ENCODE measurements around the gene SEPSECS.

Gene SEPSECS

DNA sequence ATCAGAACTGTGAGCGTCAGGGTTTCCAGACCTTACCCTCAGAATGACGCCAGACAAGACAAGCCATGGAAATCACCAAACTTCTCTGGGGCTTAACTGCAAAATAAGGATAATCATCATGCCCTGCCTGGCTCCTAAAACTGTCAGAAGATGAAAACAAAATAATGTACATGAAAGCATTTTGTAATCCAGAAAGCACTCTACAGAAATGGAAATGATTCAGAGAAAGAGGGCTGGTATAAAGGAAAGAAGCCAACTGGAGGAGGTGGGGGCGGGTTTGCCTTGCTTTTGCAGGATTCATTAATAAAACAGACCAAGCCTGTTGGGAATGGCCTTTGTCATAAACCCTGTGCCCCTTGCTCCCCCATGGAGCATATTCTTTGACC lies 47.3 kb downstream of the SEPSECS start:
- peak; percentile 33 for DNase-seq (ENCODE audit: low read depth)
- H3K4me3 ChIP-seq (ENCODE audit: control insufficient read depth, low read depth, low read length): no peak overlapping the region
- TF ChIP-seq, protein P1, sequence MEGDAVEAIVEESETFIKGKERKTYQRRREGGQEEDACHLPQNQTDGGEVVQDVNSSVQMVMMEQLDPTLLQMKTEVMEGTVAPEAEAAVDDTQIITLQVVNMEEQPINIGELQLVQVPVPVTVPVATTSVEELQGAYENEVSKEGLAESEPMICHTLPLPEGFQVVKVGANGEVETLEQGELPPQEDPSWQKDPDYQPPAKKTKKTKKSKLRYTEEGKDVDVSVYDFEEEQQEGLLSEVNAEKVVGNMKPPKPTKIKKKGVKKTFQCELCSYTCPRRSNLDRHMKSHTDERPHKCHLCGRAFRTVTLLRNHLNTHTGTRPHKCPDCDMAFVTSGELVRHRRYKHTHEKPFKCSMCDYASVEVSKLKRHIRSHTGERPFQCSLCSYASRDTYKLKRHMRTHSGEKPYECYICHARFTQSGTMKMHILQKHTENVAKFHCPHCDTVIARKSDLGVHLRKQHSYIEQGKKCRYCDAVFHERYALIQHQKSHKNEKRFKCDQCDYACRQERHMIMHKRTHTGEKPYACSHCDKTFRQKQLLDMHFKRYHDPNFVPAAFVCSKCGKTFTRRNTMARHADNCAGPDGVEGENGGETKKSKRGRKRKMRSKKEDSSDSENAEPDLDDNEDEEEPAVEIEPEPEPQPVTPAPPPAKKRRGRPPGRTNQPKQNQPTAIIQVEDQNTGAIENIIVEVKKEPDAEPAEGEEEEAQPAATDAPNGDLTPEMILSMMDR (conservative IDR thresholded peaks at IDR 0.05; ENCODE audit: control insufficient read depth, insufficient read depth, low read depth, low read length): no peak

DNA sequence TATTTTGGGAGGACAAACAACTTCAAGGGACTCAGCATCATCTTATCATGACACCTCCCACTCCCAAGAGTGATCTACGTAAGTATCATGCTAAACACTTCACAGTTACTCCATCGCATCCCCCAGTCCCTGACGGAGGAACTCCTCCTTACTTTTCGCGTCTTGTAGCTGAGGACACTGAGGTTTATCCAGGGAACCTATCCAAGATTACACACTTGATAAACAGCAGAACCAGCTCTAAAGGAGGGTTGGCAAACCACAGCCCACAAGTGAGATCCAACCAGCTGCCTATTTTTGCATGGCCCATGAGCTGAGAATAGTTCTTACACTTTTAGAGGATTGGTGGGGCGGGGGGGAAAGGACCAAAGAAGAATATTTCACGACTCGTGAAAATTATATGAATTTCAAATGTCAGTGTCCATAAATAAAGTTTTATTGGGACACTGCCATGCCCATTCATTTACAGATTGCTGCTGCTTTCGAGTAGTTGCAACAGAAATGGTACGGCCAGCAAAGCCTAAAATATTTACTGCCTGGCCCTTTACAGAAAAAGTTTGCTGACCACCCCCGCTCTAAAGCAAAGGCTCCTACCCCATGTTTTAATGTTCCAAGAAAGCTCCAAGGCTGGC lies 47.8 kb downstream of the SEPSECS start:
- TF ChIP-seq, protein P1 (conservative IDR thresholded peaks at IDR 0.05; ENCODE audit: control insufficient read depth, insufficient read depth, low read depth, low read length): no peak
- peak; percentile 16 for DNase-seq (ENCODE audit: low read depth)
- H3K4me3 ChIP-seq (ENCODE audit: control insufficient read depth, low read depth, low read length): no peak overlapping the region

DNA sequence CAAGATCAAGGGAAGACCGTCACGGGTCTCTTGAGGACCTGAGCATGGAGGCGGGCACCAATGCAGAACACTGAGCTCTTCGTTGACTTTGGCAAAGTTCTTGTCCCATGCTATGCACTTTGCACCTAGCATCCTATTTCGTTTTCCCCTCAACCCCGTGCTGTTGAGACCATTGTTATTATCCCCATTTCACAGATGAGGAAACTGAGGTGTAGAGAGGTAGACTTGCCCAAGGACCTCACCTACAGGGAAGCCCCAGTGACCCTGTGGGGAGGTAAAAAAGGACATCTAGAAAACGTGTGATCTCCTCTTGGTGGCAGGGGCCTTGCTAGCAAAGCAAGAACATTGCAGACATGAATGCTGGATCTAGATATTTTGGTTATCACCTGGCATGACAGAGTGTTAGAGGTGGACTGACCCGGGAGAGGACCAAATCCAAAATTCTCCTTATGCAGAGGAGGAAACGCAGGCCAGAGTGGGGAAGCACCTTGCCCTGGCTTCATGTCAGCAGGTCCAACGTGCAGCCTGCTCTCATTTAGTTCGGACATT lies 48.5 kb downstream of the SEPSECS start:
- no peak overlapping the region for H3K4me3 ChIP-seq (ENCODE audit: control insufficient read depth, low read depth, low read length)
- TF ChIP-seq, protein P1 (conservative IDR thresholded peaks at IDR 0.05; ENCODE audit: control insufficient read depth, insufficient read depth, low read depth, low read length): no peak
- DNase-seq (ENCODE audit: low read depth): no peak

DNA sequence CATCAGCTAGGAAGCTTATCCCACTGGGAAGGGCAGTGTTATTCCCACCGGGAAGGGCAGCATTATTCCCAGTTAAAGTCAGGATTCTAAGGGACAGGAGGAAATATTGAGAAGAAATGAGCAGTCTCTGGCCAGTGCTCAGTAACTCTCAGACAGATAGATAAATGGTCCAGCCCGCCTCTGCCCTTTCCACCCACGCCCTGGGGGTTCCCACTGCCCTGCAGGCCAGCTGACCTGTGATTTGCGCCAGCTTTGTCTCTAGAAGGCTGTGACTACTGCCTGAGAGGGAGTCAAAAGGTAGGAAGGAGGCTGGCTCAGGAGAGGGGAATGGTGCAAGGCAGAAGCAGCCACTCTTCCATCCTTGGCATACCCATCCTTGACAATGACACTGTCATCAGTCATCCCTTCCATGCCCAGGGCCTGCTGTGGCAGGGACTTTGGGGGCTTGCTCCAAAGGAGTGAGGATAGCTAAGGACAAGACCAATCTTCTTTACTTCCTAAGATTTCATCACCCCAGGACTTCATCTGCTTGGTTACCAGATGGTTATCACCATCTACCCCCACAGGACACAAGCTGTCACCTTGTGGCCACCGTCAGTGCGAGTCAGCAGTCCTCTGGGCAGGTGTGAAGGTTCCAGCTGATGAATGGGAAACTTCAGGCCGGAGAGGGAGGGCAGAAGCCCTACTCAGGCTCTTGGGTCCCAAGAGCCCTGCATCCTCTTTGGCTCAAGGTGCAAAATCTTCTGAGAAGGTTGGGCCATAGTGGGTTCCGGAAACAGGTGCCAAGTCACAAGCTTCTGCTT lies 49.5 kb downstream of the SEPSECS start:
- DNase-seq (ENCODE audit: low read depth): no peak
- H3K4me3 ChIP-seq (ENCODE audit: control insufficient read depth, low read depth, low read length): no peak overlapping the region
- TF ChIP-seq, protein P1 (conservative IDR thresholded peaks at IDR 0.05; ENCODE audit: control insufficient read depth, insufficient read depth, low read depth, low read length): no peak

DNA sequence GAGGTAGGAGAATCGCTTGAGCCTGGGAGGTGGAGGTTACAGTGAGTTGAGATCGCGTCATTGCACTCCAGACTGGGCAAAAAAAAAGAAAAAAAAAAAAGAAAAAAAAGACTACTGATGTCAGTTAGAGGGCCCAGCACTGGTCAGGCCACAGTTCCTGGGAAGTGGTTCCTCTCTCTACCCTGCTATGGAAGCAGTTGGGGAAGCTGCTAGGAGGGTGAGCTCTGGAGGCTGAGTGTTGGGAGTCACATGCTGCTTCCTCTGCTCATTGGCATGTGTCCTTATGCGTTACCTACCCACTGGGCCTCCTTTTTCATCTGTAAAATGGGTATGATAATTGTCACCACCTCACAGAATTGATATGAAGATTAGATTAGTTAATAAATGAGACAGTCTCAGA lies 50.7 kb downstream of the SEPSECS start:
- TF ChIP-seq, protein P1 (conservative IDR thresholded peaks at IDR 0.05; ENCODE audit: control insufficient read depth, insufficient read depth, low read depth, low read length): no peak
- no peak for DNase-seq (ENCODE audit: low read depth)
- H3K4me3 ChIP-seq (ENCODE audit: control insufficient read depth, low read depth, low read length): no peak overlapping the region

DNA sequence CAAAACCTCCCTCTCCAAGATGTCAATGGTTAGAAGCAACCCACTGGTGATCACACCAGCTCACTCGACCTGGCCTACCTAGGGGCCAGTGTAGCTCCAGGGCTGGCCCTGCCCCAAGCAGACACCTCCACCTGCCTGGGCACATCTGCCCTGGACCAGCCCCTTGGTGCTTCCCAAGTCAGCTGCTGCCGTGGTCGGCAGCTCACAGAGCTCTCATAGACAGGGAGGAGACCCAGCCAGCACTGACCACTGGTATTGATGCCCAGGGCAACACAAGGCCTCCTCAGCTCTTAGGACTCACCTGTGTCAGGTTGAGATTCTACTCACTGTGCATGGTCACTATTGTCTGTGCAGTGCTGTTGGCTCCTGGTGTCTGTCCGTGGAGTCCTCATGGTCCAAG lies 51.7 kb downstream of the SEPSECS start:
- no peak overlapping the region for H3K4me3 ChIP-seq (ENCODE audit: control insufficient read depth, low read depth, low read length)
- TF ChIP-seq, protein P1 (conservative IDR thresholded peaks at IDR 0.05; ENCODE audit: control insufficient read depth, insufficient read depth, low read depth, low read length): no peak
- DNase-seq (ENCODE audit: low read depth): no peak

Measured in fibroblast of mammary gland (primary cell).